AG09309 (cell line): ENCODE measurements around the gene UBE2S.
"Not testable (repeated sequence)": the region's sequence is repeated elsewhere in the genome, so short reads cannot be mapped to it uniquely, and the experiment has no call there.

Experiments used
- DNase-seq: peaks from one replicate; pipeline ENCODE4 v3.0.0-alpha.2; 2010; ENCODE audit warnings: low read depth
- H3K4me3 ChIP-seq: 2 replicates; pipeline ENCODE4 v1.5.1; 2011; ENCODE audit warnings: mild to moderate bottlenecking, low read depth, low read length, moderate library complexity; ENCODE audit not compliant: control insufficient read depth
- TF ChIP-seq, protein P1 (sequence below): IDR thresholded peaks from 2 replicates; pipeline ENCODE4 v1.5.1; 2011; ENCODE audit warnings: mild to moderate bottlenecking, low read depth, low read length, inconsistent platforms; ENCODE audit not compliant: insufficient read depth, control insufficient read depth; ENCODE audit errors: missing control alignments

UBE2S gene

DNA sequence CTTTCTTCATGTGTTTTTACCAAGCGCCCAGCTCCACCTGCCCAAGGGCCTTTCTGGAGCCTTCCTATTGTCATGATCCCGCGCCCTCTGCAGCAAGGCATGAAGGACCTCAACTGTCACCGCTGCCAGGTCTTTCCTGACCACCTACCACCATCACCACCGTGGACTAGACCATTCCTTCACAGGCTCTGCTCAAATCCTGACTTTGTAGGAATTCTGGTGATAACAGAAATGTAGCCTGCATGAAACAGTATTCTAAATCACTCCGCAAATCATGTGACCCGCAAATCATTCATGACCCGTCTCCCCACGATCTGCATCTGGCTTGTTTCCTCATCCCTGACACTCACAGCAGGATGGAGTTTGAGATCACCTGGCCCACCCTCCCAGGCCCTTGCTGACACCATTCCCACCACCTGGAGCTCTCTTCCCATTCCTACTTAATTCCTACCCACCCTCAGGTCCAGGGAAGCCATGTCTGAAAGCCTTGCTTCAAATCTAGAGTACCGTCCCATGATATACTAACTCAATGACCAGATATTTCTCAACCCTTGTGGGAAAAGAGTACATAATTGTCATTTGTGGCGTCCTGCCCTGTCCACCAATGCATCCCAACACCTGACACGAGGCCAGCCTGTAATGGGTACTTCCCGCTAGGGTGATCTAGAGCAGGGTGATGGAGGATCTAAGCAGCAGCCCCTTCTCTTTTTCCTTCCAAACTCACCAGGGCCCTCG, 1.3 kb downstream of the UBE2S start:
- H3K4me3 ChIP-seq, result peak overlapping the region; percentile 80
- DNase-seq, result no peak
- TF ChIP-seq, protein P1, sequence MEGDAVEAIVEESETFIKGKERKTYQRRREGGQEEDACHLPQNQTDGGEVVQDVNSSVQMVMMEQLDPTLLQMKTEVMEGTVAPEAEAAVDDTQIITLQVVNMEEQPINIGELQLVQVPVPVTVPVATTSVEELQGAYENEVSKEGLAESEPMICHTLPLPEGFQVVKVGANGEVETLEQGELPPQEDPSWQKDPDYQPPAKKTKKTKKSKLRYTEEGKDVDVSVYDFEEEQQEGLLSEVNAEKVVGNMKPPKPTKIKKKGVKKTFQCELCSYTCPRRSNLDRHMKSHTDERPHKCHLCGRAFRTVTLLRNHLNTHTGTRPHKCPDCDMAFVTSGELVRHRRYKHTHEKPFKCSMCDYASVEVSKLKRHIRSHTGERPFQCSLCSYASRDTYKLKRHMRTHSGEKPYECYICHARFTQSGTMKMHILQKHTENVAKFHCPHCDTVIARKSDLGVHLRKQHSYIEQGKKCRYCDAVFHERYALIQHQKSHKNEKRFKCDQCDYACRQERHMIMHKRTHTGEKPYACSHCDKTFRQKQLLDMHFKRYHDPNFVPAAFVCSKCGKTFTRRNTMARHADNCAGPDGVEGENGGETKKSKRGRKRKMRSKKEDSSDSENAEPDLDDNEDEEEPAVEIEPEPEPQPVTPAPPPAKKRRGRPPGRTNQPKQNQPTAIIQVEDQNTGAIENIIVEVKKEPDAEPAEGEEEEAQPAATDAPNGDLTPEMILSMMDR, result no peak

DNA sequence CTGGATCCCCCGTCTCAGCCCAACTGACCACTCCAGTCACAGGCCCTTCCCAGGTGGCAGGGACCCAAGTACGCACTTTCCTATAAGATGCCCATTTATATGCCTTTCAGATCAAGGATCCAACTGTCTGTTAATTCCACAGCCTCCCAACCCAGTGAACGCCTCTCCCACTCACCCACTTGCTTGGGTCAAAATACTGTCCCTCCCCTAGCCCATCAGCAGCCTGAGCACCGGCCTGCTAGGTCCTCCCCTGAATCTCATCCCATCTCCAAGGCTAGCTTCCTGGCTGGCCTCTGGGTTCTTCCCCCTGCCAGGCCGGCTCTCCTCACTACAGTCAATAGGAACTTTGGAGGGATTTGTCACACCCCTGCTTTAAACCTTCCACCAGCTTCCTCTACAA, 1.9 kb downstream of the UBE2S start:
- peak overlapping the region; percentile 80 for H3K4me3 ChIP-seq
- DNase-seq, result no peak
- TF ChIP-seq, protein P1, result no peak

DNA sequence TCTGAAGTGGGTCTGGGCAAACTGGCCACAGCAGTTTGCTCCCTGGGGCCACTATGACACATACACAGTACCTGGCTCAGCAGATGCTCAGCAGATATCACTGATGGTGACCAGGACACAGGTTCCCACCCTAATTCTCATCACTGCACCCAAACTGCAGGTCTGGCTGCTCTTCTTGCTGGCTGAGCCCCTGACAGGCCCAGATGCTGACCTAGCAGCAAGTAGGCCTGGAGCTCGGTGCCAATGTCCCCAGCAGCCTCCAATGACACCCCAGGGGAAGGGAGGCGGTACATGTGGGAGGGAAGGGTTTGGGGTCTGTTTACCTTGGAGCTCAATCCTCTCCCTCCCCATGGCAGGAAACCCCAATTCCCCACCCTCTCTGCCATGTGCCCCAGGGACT, 5.1 kb downstream of the UBE2S start:
- DNase-seq, result no peak
- H3K4me3 ChIP-seq, result no peak overlapping the region
- TF ChIP-seq, protein P1, result no peak

DNA sequence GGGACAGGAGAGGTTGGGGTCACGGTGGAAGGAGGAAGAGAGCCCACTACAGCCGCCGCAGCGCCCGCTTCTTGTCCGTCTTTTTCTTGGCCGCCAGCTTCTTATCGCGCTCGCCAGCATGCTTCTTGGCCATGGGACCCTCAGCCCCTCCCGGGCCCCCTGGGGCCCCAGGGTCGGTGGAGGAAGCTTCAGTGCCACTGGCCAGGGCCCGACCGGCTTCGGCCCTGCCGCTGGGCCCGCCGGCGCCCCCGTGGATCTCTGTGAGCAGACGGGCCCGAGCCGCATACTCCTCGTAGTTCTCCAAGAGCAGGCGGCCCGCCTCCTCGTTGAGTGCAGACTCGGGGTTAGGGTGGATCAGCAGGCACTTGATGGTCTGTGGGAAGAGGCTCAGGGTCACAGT, 6.2 kb downstream of the UBE2S start:
- DNase-seq, H3K4me3 ChIP-seq: not testable (repeated sequence)

DNA sequence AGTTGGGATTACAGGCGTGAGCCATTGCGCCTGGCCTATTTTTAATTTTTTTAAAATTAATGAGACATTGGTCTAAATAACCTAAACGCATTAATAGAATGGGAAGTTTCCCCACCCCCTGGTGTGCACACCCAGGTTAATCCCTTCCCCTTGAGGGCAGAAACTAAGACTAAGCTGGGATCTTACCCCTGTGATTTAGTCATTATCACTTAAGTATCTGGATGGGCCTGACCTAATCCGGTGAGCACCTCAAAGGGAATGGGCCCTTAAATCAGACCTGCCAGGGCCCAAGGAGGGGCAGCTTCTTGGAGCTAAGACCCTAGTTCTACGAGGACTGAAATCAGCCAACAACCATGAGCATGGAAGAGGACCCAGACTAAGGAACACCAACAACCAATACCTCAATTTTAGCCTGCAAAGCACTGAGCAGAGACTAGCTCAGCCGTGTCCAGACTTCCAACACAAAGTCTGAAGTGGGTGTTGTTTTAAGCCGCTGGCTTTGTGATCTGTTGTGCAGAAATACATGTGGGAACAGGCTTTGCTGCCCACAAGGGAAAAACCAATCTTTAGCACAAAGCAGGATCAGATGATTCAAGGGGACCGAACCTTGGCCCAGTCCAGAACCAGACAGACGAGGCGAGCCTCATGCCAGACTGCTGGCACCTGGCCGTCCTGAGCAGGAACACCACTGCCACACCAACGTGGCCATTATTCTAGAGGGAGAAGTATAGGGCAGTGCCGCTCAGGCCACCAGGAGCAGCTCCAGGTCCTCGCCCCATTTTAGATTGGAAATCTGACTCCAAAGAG, 7.1 kb downstream of the UBE2S start:
- no peak for DNase-seq
- no peak overlapping the region for H3K4me3 ChIP-seq
- TF ChIP-seq, protein P1, result no peak

DNA sequence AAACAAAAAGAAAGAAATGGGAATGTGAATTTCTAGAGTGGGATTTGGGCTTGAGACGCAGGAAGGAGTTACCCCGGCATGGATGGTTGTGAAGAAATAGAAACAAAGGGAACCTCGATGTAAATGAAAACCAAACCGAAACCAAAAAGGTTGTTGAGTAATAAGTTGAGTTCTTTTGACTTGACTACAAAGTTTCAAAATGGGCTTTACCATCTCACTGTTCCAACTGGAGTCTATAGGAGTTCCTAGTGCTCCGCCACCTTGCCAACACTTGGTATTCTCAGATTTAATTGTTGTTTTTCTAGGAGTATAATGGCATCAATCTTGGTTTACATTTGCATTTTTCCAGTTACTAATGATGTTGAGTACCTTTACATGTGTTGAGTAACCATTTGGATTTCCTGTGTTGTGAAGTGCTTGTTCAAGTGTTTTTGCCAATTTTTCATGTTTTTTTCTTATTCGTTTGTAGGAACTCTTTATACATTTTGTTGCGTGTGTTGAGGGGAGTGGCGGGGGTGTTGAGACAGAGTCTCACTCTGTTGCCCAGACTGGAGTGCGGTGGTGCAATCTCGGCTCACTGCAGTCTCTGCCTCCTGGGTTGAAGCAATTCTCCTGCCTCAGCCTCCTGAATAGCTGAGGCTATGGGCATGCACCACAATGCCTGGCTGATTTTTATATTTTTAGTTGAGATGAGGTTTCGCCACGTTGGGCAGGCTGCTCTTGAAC, 9.2 kb downstream of the UBE2S start:
- no peak overlapping the region for H3K4me3 ChIP-seq
- DNase-seq, result no peak
- TF ChIP-seq, protein P1, result no peak
